Right ventricle myocardium superior (tissue), 1 donor: Measurements from ENCODE around the gene MAP1LC3A. TPM values are rescaled to one million over a fixed set of nuclear protein-coding genes. Genes with fewer than 3 reads are reported as not detected.
A peak's percentile ranks its signal among the peaks of the same experiment; 100 is the strongest.

Source experiments
- ATAC-seq: fragments of 200-7000 bp; cut with Tn5 transposase; one replicate; pipeline ENCODE4 v1.9.1; 2020; ENCODE audit warnings: mild to moderate bottlenecking; ENCODE audit not compliant: poor library complexity
- DNase-seq: peaks from one replicate; pipeline ENCODE4 v3.0.0-alpha.2; 2020
- intact Hi-C: fragments of 100-400 bp; cut with DNase I; formaldehyde crosslinking; loops from one replicate; pipeline ENCODE4 v1.11.2; 2022
- total RNA-seq: library from RNA; stranded (reverse); fragmentation: NEBNext Ultra II Directional; extraction: Animal tissue kit (Norgen Biotek cat#: 25700); gene quantifications from one replicate; pipeline ENCODE4 v1.2.1, GENCODE V29; 2021
- donor health status: DM: no; HTN: yes; CAD: no; lungs with severe emphysema.

Gene MAP1LC3A
- total RNA-seq, 1 donor from 2014 or later, result 107 TPM

DNA sequence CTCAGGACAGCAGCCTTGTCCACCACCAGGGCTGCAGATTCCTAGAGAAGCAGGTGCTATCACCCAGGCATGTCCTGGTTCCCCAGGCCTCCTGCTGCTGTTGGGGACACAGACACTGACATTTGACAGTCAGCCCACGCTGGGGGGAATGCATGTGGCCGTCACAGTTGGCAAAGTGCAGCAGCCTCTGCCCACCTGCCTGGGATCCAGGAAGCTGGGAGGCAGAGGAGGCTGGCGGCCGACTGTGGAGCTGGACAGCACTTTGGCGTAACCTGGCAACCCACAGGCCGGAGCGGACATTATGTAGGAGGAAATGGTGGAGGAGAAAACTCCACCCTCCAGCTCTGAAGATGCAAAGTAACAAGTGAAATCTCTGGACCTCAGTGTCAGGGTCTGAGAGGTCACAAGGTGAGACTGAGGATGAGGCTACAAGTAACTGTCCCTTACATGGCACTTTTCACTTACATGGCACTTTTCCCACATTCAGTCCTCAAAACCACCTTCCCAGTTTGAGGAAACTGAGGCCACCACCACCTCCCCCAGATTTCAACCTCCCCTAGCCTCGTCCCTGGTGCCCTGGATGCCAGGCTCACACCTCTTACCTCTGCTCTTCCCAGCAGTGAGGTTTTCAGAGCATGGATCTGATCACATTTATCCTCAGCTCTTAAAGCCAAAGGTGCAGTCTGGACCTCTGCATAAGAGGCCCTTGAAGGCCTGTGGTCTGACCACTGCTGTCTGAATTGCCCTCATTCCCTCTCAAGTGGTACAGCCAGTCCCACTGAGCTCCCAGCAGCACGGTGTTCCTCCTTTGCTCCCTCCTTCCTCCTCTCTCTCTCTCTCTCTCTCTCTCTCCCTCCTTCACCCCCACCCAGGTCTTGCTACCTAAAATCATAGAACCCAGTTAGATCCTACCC is 8.7 kb downstream of the MAP1LC3A start:
- no peak for DNase-seq
- no peak for ATAC-seq
- intact Hi-C loops, result no loop called here

GRCh38 chr20:34567892-34568865 is 9.7 kb downstream of the MAP1LC3A start:
- ATAC-seq (no peak), DNase-seq (no peak)
- intact Hi-C loops, result no loop called here

GRCh38 chr20:34569598-34569997 is 11.1 kb downstream of the MAP1LC3A start:
- ATAC-seq (no peak), DNase-seq (no peak)
- intact Hi-C loops, result no loop called here

DNA sequence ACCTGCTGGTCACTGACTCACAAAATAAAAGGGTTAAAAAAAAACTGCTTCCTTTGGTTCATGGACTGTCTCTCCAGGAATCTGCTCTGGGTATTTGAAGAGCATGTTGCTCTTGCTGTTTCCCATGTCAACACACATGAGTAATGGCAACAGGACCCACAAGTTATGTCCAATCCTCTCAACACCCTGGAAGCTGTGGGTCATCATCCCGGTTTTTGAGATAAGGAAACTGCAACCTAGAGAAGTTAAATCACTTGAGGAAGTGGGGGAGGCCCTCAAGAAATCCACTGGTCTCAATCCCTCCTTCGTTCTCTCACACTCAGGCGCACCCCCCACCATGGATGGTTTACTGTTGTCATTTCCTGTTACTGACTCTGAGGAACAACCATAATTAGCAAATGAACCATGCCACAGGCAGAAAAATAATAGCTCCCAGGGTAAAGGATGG is 12.4 kb downstream of the MAP1LC3A start:
- no peak for ATAC-seq
- intact Hi-C loops, result no loop called here
- no peak for DNase-seq

- no peak for DNase-seq
- intact Hi-C loops, result no loop called here
- ATAC-seq, result no peak
Measured at GRCh38 chr20:34571753-34572152, 13.2 kb downstream of the MAP1LC3A start.

- intact Hi-C loops, result no loop called here
- ATAC-seq (no peak), DNase-seq (no peak)
Measured at GRCh38 chr20:34573541-34574300, 15.2 kb downstream of the MAP1LC3A start.

DNA sequence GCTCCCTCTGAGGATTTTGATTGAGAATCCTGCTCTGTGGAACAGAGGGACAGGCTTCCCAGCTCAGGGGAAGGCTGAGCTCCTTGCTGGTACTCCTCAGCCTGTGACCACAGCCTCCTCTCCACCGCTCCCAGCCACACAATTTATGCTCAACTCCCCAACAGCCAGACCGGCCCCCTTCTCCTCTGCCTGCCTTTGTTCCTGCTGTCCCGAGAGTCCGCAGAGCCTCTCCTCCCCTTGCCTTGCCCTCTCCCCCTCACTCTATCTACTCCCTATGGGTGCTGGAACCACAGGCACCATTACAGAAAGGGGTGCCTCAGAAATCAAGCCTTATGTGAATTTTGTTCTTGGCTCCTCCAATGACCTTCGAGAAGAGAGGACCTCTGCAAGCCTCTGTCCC is 15.9 kb downstream of the MAP1LC3A start:
- ATAC-seq (no peak), DNase-seq (no peak)
- intact Hi-C loops, result no loop called here

DNA sequence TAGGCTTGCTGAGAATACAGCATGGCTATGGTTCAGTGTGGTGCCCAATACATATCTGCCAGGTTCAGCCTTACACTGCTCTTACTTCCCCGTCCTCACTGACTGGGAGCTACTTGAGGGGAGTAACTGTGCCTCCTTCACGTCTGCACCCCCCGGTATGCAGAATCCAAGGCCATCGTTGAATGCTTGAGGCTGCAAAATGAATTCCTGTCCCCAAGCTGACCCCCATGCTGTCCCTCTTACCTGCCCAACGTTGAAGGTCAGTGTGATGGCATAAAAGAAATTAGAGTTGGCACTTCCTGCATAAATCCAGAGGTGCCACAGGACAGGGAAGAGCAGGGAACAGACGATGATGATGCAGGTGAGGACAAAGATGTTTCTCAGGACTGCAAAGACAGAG is 16.3 kb downstream of the MAP1LC3A start:
- intact Hi-C loops, result no loop called here
- no peak for DNase-seq
- ATAC-seq, result no peak

GRCh38 chr20:34575271-34575670 is 16.8 kb downstream of the MAP1LC3A start:
- no peak for DNase-seq
- intact Hi-C loops, result no loop called here
- ATAC-seq, result no peak

DNA sequence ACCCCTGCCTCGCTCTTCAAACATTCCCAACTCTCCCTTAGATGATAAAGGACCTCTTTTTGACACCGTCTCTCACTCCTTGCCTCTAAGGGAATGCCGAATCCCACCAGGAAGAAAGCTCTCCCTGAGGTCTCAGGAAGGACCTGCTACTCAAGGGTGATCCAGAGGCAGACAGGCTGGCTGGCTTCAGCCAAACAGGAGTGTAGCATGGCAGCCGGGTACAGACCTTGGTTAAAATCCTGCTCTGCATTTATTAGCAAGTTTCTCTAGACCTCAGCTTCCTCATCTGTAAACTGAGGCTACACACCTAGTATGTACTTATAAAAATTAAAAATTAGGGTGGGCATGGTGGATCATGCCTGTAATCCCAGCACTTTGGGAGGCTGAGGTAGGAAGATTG is 17.2 kb downstream of the MAP1LC3A start:
- ATAC-seq (no peak), DNase-seq (no peak)
- intact Hi-C loops, result no loop called here

- DNase-seq (no peak), ATAC-seq (no peak)
- intact Hi-C loops, result no loop called here
Measured at GRCh38 chr20:34577061-34577460, 18.5 kb downstream of the MAP1LC3A start.

- no peak for DNase-seq
- intact Hi-C loops, result loop anchor here (2.0 kb wide), 1 partner anchor 193 kb away; no protein-coding TSS in a partner anchor
- peak; percentile 21 for ATAC-seq
Measured at GRCh38 chr20:34578025-34578424, 19.5 kb downstream of the MAP1LC3A start.

DNA sequence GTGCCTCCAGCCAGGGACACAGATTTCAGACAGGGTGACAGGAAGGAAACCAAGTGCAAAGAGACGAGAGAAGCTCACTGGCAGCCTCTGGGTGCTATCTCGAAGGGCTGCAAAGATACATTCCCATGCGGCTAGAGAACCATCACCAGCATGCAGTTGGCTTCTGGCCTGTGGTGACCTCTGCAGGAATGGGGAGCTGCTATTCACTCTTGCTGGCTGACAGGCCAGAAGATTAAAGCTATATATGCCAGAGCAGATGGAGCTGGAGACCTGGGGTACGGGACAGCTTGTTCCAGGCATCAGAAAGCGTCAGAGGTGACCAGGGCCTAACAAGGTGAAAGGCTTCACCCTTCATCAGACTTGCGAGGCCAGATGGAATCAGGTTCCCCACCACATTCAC is 20.0 kb downstream of the MAP1LC3A start:
- ATAC-seq (peak; percentile 84), DNase-seq (peak; percentile 75)
- intact Hi-C loops, result loop anchor here (2.0 kb wide), 1 partner anchor 192 kb away; no protein-coding TSS in a partner anchor

DNA sequence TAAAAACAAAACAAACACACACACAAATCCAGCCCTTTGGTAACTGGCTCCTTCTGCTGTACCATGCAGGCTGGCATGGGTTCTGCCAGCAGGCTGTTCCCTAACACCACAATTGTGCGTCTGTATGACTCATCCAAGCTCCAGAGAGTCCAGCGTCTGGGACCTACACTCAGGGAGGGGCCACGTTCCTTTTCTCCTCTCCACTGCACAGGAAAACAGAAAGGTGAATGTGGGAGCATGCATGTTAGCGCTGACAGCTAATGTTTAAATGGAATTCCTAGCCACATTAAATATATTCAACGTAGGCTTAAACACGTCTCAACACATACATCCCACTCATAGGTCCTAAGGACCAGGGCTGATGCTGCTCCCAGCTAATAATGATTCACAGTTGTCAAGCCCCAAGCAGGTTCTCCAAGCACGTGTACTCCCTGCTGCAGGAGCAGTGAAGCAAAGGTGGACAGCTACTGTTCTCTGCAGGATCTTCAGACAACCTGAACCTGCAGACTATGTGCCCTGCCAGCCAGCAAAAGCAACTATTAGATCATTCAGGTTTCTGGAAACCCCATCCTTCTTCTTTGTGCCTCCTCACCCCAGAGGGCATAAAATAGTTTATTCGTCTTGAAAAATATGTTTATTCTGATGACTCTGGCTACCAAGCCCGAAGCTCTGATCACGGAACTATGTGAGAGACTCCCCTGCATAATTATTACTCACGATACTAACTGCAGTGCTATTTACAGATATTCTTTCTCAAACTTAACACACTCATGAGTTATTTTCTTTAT is 20.9 kb downstream of the MAP1LC3A start:
- intact Hi-C loops, result loop anchor here (2.0 kb wide), 1 partner anchor 191 kb away; no protein-coding TSS in a partner anchor
- peak; percentile 88 for ATAC-seq
- DNase-seq, result peak; percentile 82

DNA sequence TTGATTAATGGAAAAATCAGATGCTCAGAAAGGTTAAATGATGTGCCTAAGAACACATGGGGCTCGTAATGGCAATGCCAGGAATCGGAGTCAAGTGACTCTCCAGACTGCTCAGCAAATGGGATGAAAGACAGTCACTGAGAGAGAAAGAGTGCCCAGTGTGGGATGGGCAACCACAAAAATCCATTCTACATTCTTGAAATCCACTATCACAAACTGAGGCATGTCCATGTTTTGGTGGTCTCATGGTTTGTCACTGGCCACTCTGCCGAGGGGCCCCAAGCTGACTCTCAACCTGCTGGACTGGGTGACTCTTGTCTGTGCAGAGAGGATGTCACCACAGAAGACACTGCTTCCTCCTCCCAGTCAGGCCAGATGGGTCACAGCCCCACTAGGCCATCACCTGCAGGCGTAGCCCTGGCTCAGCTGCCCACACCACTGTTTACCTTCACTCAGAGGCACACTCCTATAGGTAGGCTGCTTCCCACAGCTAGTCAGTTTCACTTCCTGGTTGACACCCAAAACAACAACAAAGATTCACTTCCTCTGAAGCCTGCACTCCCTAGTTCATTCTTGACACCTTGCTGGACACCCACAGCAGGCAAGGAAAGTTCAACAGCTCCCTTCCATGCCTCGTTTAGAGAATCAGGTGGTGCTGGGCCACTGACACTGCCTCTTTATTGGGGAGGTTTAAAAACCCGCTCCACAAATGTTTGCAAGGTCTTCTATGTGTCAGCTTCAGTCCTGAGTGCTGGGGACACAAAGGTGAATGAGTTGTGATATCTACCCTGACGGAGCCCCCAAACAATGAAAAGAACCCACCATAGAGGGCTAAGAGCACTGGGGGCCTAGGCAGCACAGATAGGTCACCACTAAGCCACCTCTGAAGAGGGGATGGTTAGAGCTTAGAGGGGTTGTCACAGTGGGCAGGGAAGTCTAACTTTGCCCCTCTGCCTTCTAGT is 21.7 kb downstream of the MAP1LC3A start:
- intact Hi-C loops, result loop anchor here (2.0 kb wide), 1 partner anchor 191 kb away; no protein-coding TSS in a partner anchor
- ATAC-seq (no peak), DNase-seq (no peak)

DNA sequence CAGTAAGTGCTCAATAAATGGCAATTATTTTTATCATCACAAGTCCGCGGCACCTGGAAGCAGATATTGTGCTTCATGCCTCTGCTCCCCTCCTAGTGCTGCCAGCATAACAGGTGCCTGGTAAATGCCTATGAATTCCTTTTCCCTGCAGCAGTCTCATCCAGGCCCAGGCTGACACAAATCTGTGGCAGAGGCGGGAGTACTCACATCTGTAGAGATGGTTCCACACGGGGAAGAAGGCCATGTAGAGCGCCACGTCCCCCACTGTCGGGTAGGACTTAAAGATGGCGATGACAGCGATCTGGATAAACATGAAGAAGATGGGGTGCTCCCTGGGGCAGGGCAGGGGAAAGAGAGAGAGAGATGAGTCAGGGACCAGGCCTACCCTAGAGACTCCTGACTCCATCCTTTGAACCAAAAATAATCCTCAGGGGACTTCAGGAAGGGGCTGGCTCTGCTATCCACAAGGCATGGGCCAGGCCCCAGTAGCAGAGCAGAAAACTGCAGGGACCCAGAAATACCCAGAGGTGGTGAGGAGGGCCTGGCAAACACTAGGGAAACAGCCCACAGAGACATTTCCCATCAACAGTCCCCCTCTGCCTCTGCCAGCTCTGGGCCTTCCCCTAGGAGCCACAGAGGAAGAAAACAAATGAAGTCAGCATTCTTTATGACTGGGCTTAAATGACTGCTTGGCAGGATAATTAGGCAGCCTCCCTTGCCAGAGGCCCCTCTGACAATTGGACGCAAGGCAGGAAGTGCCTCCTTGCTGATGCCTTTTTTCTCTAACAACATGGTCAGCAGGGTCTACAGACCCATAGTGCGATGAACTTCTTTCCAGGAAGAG is 23.0 kb downstream of the MAP1LC3A start:
- DNase-seq, result peak; percentile 68
- intact Hi-C loops, result no loop called here
- peak; percentile 6 for ATAC-seq
